Fibroblast of pulmonary artery (primary cell): ENCODE data around the gene ITSN1.
"Not testable (repeated sequence)": the region's sequence is repeated elsewhere in the genome, so short reads cannot be mapped to it uniquely, and the experiment has no call there.

Experiments
- DNase-seq: peaks from one replicate; pipeline ENCODE4 v3.0.0-alpha.2; 2010; ENCODE audit warnings: low read depth
- H3K4me3 ChIP-seq: replicated peaks from 2 replicates; pipeline ENCODE4 v1.5.1; 2011; ENCODE audit warnings: low read depth, mild to moderate bottlenecking, control low read depth, low read length, moderate library complexity
- TF ChIP-seq, protein P1 (sequence below): IDR thresholded peaks from 2 replicates; pipeline ENCODE4 v1.5.1; 2011; ENCODE audit warnings: mild to moderate bottlenecking, control low read depth, low read length, inconsistent platforms; ENCODE audit errors: missing control alignments

Gene ITSN1

DNA sequence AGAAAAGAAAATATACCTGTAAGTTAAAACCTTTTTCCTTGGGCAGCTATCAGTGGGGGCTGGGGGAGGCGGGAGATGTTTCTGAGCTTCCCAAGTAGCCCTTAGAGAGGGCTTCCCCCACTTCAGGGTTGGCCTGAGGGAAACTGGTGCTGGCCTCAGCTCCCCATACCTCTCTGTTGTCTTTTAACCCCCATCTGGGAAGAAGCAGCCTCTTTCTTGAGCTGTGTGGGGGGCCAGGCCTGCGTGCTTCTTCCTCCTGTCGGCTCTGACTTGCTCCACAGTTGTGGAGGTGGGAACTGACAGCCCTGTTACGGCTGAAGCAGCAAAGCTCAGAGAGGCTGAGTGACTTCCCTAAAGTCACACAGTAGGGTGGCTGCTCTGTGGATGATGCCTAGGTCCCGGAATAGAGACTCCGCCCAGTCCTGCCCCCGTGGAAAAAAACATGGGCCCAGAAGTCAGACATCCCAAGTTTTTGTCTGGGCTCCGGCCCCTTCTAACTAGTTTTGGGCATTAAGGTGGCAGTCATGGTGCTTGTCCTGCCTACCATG, 218.1 kb downstream of the ITSN1 start:
- no peak overlapping the region for H3K4me3 ChIP-seq
- TF ChIP-seq, protein P1, sequence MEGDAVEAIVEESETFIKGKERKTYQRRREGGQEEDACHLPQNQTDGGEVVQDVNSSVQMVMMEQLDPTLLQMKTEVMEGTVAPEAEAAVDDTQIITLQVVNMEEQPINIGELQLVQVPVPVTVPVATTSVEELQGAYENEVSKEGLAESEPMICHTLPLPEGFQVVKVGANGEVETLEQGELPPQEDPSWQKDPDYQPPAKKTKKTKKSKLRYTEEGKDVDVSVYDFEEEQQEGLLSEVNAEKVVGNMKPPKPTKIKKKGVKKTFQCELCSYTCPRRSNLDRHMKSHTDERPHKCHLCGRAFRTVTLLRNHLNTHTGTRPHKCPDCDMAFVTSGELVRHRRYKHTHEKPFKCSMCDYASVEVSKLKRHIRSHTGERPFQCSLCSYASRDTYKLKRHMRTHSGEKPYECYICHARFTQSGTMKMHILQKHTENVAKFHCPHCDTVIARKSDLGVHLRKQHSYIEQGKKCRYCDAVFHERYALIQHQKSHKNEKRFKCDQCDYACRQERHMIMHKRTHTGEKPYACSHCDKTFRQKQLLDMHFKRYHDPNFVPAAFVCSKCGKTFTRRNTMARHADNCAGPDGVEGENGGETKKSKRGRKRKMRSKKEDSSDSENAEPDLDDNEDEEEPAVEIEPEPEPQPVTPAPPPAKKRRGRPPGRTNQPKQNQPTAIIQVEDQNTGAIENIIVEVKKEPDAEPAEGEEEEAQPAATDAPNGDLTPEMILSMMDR, result no peak
- DNase-seq, result no peak

DNA sequence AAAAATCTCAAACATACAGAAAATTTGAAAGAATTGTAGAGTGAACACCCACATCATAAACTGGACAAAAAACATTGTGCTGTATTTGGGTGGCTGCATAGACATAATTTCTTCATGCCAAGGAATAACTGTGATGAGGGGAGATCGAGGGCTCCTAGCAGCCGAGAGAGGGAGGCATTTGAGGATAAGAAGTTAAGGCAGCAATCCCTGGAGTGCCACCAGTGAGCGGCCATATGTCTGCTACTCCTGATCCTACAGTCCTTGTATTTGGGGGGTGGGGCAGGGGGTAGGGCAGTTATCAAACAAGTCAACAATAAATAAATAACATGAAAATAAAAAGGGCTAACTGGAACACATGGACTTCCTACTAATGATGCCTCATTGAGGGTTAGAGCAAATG, 218.8 kb downstream of the ITSN1 start:
- TF ChIP-seq, protein P1, result no peak
- H3K4me3 ChIP-seq, result no peak overlapping the region
- no peak for DNase-seq

DNA sequence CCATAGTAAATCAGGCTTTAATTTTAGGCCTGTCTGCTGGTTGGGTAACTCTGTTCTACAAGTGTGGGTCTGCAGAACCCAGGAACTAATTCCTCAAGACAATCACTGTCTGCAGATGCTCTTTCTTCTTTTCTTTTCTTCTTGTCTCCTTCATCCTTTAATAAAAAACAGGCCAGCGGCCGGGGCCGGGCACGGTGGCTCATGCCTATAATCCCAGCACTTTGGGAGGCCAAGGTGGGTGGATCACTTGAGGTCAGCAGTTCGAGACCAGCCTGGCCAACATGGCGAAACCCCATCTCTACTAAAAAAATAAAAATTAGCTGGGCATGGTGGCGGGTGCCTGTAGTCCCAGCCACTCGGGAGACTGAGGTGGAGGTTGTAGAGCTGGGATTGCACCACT, 220.9 kb downstream of the ITSN1 start:
- not testable (repeated sequence) for DNase-seq, H3K4me3 ChIP-seq

DNA sequence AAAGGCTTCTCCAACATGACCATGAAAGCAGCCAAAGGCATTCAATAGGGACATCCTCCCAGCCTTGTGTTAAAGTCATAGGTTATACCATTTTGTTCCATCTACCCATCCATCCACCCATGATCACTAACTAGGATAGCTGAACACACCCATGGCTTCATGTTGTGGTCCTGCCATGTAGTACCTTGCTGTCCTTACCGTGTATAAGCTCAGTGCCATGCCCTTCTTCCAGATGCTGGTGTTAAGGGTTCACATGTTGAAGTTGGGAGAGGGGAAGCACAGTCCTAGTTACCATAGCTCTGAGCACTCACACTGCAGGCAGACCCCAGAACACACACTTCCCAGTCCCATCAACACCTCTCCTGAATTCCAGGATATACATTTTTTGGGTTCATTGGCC, 221.8 kb downstream of the ITSN1 start:
- TF ChIP-seq, protein P1, result no peak
- H3K4me3 ChIP-seq, result no peak overlapping the region
- DNase-seq, result no peak

DNA sequence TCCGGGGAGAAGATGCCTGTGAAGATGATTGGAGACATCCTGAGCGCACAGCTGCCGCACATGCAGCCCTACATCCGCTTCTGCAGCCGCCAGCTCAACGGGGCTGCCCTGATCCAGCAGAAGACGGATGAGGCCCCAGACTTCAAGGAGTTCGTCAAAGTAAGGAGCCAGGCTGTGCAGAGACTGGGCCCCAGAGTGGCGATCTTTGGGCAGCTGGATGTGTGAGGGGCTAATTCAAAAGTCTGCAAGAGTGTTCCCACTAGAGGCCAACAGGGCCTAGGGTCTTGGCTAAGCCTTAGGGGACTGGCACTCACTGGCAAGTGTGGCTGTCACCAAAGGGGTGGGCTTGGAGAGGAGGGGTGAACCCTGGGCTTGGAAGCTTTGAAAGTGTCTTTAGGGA, 222.9 kb downstream of the ITSN1 start:
- H3K4me3 ChIP-seq, result no peak overlapping the region
- TF ChIP-seq, protein P1, result no peak
- no peak for DNase-seq

DNA sequence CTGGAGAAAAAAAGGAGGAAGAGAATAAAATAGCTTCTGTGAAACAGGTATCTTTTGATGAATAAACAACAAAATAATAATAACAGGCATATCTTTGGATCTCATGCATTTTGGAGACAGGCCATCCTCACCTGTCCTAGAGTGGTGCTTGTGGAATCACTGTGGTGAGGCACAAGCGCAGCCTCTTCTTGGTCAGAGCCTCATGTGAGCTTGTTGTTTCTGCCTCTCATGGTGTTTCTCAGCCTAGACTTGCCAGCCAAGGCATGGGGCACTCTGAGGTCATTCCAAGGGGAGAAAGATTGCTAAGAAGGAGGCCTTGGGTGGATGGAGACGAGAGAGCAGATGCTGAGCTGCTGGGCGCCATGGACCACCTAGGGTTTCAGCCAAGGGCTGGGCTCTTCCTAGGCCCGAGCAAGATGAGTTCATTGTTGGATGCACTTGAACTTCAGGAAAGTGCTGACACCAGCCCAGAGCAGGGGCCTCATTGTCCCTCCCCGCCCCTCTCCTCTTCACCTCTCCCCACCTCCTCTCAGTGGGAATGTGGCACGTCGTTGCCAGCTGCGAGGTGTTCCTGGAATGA, 223.8 kb downstream of the ITSN1 start:
- TF ChIP-seq, protein P1, result no peak
- no peak overlapping the region for H3K4me3 ChIP-seq
- no peak for DNase-seq

DNA sequence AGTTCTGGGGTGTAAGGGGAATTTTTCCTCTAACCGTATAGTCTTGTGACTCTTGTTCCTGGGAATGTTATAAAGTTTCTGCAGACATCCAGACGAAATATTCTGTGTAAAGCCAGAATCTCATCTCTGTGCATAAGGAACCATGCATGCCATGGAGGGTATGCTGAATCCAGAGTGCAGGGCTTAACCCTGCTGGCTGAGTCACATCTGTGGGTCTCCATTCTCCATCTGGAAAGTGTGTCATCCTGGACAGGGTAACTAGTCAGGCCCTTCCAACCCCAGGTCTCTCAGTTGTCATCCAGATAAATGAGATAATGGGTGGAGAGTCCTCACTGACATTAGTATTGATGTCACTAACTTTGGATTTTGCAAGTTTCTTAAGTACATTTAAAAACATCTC, 224.5 kb downstream of the ITSN1 start:
- TF ChIP-seq, protein P1, result no peak
- no peak for DNase-seq
- no peak overlapping the region for H3K4me3 ChIP-seq

DNA sequence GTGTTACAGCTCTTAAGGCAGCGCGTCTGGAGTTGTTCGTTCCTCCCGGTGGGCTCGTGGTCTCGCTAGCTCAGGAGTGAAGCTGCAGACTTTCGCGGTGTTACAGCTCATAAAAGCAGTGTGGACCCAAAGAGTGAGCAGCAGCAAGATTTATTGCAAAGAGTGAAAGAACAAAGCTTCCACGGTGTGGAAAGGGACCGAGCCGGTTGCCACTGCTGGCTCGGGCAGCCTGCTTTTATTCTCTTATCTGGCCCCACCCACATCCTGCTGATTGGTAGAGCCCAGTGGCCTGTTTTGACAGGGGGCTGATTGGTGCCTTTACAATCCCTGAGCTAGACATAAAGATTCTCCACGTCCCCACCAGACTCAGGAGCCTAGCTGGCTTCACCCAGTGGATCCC, 225.6 kb downstream of the ITSN1 start:
- not testable (repeated sequence) for DNase-seq, H3K4me3 ChIP-seq
